IPS-NIHi11 (cell line): ENCODE measurements around the gene WWC2.
"Not testable (repeated sequence)": the region's sequence is repeated elsewhere in the genome, so short reads cannot be mapped to it uniquely, and the experiment has no call there.

Experiments used
- DNase-seq: peaks from one replicate; pipeline ENCODE4 v3.0.0; 2012; ENCODE audit warnings: mixed read lengths, low spot score

WWC2 gene

DNA sequence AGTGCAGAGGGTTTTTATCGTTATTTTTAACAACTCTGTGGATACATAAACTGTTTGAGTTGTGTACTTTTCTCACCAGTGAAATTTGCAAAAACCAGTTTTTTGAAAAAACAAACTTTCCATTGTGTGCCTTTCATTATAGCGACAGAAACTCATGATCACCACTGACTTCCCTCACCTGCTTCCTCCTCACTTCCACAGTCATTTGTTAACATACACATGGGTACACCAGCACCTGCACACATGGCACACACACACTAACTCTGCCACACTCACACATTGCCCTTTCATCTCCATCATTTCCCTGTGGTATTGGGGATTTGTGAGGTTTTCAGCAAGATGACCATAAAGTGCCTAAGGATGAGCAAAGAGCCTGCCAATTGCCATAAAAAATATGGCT is 200.4 kb downstream of the WWC2 start:
- no peak for DNase-seq

GRCh38 chr4:183300070-183300469 is 201.0 kb downstream of the WWC2 start:
- DNase-seq: no peak

- no peak for DNase-seq
These were observed 201.6 kb downstream of the WWC2 start for GRCh38 chr4:183300655-183301054.

DNA sequence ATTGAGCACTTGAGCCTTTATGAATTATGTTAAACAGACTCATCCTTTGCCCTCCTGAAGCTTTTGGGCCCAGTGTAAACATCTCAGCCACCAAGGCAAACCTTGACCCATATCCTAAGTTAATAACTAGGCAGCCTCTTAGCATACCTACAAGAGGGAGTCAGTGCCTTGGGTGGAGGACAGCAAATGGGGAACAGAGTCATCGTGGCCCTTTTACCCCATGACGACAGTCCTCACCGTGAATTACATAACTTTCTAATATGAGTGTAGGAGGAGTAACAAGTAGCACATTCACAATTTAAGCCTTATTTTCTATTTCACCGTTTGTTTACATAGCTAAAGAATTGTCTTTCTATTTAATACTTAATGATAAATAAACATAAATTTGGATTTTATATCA is 204.2 kb downstream of the WWC2 start:
- no peak for DNase-seq

DNA sequence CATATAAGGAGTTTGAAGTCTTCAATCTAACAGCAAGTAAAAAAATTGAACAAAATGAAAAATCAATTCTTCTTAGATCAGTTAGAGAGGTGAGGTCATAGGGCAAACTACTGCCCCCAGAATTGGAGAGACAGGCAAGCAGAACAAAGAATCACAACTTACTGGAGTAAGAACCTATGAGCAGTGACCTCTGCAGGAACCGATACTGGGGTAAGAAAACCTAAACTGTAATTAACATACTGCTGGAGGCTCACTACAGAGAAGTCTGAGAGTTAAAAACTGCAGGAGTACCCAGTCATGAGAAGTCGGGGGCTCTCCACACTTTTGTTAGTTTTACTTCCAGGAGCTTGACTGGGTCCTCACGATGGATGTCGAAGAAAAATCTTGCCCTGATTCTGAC is 205.0 kb downstream of the WWC2 start:
- no peak for DNase-seq

- no peak for DNase-seq
These were observed 205.5 kb downstream of the WWC2 start for GRCh38 chr4:183304538-183304937.

- DNase-seq: no peak
These were observed 207.8 kb downstream of the WWC2 start for GRCh38 chr4:183306811-183307210.

GRCh38 chr4:183312841-183313240 is 213.8 kb downstream of the WWC2 start:
- no peak for DNase-seq

- no peak for DNase-seq
These were observed 215.3 kb downstream of the WWC2 start for GRCh38 chr4:183314336-183314735.

- no peak for DNase-seq
These were observed 215.7 kb downstream of the WWC2 start for GRCh38 chr4:183314806-183315205.

- no peak for DNase-seq
These were observed 219.6 kb downstream of the WWC2 start for GRCh38 chr4:183318656-183319055.

DNA sequence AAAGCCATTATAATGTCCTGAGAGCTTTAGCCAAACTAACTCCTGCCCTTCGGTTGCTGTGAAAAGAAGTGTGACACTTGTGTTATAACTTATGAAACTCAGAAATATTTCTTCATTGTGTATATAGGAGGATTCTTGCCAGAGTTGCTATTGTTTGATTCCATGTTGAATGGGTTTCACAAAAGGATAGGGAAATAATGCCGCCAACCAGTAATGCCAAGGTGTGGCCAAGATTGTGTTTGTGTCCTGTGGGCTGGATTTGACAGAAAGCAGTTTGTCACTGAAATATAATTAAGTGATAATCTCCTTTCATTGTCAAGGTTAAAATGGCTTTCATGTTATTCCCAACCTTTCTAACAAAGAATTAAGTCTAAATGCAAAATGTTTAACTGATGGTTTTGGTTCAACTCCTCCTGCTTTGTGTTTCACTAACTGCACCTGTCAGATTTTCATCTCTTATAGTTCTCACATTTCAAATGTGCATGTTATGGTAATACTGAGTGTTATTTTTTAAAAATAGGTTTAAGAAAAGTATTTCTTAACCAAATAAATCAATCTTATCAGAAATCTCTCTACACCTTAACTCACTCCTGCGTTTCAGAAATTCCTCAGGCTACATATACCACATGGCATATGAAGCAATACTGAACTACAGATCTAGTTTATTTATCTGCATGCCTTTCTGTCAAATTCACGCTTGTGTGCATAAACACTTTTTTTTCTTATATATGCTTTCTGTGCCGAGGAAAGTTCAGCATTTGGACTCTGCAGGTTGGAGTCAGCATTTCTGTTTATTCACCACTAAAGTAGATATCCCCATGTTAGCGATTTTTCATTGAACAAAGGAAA is 221.4 kb downstream of the WWC2 start, which contains the start of gene CLDN22:
TSS of gene CLDN22 (minus strand) at position 66 of the 849 bp plus-strand sequence. CDS start at position 8, 58 bp downstream.
- no peak for DNase-seq

DNA sequence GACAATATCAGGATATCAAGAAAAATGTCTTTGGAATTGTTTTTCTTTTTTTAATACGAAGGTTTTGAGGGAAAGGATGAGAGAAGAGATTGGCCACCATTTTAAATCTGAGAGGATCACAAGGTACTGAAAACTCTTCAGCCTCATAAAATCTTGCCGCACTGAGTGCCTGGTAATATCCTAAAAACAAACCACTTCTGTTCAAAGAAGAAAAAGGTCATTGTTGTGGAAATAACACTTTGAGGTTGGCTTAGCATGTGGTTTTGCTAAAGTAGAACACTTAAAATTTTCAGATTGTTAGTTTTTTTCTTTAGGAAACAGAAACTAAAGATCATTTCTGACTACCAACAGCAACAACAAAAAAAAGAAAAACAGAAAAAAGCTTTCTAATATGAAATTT is 222.0 kb downstream of the WWC2 start:
- no peak for DNase-seq

- DNase-seq: no peak
These were observed 222.5 kb downstream of the WWC2 start for GRCh38 chr4:183321516-183321915.

- DNase-seq: no peak
These were observed 223.3 kb downstream of the WWC2 start, which contains the start of gene CLDN24 for GRCh38 chr4:183322326-183322725. TSS of gene CLDN24 (minus strand) at chr4:183322426. CDS start at chr4:183322426, 0 bp downstream.

DNA sequence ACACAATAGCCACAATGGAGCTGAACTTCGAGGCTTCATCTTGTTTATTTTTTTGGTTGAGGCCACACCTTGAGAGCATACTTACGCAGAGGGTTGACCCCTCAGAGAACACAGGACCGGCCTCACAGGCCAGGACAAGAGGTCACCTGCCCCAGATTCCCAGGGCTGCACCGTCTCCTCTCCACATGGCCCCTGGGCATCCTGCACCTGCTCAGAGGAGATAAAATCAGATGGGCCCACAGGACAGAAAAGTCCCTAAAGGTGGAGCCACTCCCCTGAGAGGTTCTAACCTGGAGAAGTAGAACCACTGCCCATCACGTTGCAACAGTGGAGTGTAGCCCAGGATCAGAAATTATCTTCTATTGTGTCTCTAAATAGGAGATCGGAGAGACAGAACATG is 224.2 kb downstream of the WWC2 start:
- no peak for DNase-seq

- DNase-seq: not testable (repeated sequence)
These were observed 225.0 kb downstream of the WWC2 start for GRCh38 chr4:183324056-183324455.

GRCh38 chr4:183324619-183325018 is 225.6 kb downstream of the WWC2 start:
- DNase-seq: no peak

DNA sequence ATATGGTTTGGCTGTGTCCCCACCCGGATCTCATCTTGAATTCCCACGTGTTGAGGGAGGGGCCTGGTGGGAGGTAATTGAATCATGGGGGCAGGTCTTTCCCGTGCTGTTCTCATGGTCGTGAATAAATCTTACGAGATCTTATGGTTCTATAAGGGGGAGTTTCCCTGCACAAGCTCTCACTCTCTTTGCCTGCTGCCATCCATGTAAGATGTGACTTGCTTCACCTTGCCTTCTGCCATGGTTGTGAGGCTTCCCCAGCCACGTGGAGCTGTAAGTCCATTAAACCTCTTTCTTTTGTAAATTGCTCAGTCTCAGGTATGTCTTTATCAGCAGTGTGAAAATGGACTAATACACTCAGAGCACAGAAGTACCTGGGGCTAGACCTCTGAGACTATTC is 227.3 kb downstream of the WWC2 start:
- not testable (repeated sequence) for DNase-seq

DNA sequence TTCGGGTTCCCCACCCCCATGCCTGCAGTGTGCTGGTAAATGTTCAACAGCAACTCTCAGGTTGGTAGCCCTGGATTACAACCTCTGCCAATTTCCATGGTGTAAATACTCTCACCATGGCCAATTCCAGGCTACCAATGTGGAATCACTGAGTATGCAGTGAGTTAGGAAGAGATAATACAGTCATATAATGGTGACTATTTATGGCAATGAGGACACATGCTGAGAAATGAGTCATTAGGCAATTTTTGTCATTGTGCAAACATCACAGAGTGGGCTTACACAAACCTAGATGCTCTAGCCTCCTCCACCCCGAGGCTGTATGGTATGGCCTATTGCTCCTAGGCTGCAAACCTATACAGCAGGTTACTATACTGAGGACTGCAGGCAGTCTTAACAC is 227.8 kb downstream of the WWC2 start:
- no peak for DNase-seq

DNA sequence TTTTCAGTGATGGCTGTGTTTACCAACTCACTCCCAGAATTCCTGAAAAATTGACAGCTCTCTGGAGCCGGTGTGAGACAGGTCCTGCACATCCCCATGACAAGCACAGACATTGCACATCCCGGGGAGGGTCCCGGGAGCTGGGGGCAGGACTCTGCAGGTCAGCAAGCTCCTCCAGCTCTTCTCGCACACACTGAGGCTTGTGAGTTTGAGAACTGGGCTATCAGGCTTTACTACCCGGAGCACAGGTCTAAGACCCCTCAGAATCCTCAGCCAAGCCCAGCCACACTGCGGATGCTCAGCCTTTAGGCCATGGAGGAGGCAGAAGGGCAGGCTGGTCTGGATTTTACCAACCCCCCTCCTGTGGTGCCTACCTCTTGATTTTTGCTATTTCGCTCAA is 228.8 kb downstream of the WWC2 start:
- DNase-seq: no peak

DNA sequence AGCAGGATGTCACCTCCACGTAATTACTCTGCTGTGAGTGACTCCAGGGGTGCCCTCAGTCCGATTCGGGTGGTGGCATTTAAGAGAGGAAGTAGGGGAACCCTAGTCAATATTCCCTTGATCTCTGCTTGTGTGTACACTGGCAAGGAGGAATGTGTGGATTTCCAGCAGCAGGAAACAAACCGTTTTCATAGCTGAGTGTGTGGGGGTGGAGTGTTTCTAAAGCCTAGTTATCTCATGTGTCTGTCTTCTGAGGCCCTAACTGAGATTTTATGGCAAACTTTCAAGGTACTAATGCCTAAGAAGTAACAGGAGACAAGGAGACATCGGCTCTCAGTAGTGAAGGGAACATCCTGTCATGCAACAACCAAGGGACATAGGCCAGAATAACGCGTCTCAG is 229.8 kb downstream of the WWC2 start:
- no peak for DNase-seq

DNA sequence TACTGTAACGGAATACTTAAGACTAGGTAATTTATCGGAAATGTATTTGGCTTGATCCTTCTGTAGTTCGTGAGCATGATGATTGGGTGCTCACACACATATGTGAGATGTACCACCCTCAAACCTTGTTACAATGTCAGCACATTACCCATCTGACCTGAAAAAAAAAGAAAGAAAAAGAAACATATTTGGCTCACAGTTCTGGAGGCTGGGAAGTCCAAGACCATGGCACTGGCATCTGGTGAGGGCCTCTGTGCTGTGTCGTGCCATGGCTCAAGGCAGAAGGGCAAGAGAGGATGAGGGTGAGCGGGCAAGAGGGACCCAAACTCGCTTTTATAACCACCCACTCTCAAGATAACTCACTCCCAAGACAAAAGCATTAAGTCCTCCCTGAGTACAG is 230.2 kb downstream of the WWC2 start:
- no peak for DNase-seq
